CD1c-positive myeloid dendritic cell (primary cell): Measurements from ENCODE around the gene PAPPA2.
"Not testable (repeated sequence)": the region's sequence is repeated elsewhere in the genome, so short reads cannot be mapped to it uniquely, and the experiment has no call there.

Experiments
- DNase-seq: peaks from one replicate; pipeline ENCODE4 v3.0.0-alpha.2; 2016; ENCODE audit errors: extremely low spot score

PAPPA2 gene, protein sequence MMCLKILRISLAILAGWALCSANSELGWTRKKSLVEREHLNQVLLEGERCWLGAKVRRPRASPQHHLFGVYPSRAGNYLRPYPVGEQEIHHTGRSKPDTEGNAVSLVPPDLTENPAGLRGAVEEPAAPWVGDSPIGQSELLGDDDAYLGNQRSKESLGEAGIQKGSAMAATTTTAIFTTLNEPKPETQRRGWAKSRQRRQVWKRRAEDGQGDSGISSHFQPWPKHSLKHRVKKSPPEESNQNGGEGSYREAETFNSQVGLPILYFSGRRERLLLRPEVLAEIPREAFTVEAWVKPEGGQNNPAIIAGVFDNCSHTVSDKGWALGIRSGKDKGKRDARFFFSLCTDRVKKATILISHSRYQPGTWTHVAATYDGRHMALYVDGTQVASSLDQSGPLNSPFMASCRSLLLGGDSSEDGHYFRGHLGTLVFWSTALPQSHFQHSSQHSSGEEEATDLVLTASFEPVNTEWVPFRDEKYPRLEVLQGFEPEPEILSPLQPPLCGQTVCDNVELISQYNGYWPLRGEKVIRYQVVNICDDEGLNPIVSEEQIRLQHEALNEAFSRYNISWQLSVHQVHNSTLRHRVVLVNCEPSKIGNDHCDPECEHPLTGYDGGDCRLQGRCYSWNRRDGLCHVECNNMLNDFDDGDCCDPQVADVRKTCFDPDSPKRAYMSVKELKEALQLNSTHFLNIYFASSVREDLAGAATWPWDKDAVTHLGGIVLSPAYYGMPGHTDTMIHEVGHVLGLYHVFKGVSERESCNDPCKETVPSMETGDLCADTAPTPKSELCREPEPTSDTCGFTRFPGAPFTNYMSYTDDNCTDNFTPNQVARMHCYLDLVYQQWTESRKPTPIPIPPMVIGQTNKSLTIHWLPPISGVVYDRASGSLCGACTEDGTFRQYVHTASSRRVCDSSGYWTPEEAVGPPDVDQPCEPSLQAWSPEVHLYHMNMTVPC (N-terminal part only)

DNA sequence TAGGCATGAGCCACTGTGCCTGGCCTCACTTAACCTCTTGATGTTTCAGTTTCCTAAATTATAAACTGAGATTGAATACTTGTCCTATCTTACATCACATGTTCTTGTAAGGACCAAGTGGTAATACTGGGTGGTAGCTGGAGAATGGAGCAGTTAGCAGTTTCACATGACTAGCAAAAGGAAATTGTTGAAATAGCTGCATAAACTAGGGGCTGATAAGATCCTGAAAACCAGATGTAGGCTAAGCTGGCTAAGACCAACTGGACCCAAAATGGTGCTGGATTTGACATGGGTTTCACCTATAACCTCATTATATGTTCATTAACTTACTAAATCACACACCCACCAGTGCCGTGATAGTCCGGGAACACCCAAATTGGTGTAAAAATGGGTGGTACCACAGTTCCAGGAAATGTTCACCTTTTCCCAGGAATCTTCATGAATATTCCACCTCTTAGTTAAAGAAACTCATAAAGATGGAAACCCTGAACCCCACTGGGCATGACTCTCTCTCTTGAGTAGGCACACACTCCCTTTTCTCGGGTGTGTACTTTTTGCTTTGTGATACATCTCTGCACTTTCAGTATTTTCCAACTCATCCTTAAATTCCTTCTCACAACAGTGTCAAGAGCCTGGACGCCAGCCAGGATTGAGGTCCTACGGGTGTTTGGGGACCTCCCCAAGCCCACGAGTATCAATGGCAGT is at the start of gene PAPPA2:
TSS of gene PAPPA2 (plus strand) at position 502 of the 705 bp plus-strand sequence. CDS start 93,148 bp downstream, outside the sequence.
- no peak for DNase-seq

DNA sequence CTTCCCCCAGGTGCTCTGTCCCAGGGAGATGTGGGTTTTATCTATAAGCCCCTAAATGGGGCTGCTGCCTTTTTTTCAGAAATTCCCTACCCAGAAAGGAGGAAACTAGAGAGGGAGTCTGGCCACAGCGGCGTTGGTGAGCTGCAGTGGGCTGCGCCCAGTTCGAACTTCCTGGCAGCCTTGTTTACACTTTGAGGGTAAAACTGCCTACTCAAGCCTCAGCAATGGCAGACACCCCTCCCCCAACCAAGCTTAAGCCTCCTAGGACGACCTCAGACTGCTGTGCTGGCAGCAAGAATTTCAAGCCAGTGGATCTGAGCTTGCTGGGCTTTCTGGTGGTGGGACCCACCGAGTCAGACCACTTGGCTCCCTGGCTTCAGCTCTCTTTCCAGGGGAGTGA is 46.2 kb upstream of the PAPPA2 start:
- DNase-seq = no peak

DNA sequence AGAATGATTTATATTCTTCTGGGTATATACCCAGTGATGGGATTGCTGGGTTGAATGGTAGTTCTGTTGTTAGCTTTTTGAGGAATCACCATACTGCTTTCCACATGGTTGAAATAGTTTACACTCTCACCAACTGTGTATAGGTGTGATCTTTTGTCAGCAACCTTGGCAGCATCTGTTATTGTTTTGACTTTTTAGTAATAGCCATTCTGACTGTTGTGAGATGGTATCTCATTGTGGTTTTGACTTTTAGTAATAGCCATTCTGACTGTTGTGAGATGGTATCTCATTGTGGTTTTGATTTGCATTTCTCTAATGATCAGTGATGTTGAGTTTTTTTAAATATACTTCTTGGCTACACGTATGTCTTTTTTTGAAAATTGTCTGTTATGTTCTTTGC is 43.4 kb upstream of the PAPPA2 start:
- DNase-seq = not testable (repeated sequence)

DNA sequence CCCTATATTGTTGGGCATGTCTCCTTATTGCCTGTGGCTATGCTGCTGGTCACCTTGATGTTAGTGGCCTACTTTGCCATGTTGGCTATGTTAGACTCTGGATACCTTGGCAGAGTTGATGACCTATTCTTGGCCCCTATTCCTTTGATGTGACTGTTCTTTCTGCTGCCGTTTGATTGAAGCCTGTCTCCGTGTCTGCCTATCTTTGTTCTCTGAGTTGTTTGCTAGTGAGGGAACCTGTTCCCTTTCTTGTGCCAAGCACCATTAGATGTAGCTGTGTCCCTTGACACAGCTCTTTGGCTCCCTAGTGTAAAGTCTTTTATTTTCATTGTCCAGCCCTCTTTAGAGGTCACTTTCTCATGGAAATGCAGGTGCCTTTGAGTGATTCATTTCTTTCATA is 28.7 kb upstream of the PAPPA2 start:
- no peak for DNase-seq

DNA sequence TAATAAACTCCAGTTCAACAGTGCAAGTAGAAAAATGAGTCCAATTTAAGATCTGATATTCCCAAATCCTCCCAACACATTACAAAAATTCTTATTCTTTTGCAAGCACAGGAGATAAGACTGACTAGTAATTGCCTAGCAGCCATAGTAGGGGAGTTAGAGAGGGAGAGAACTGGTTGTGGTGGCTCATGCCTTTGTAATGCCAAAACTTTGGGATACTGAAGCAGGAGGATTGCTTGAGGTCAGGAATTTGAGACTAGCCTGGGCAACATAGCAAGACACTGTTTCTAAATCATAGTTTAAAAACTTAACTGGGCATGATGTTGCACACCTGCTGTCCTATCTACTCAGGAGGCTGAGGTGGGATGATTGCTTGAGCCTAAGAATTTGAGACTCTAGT is 26.7 kb upstream of the PAPPA2 start:
- no peak for DNase-seq

DNA sequence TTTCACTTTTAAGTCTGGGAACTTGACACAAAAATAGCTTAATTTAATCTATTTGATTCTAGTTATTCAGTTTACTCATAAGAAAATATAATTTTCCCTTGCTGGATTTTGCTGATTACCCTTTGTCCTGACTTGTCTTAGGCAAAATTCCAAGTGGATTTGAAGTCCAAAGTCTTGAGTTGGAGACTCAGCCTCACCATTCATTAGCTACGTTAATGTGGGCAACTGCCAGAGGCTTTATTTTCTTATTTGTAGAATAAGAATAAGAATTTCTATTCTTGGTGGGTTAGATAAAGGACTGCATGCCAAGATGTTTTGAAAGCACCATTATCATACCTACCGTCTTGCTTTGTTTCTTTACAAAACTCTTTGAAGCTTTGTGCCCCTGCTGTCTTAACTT is 22.8 kb upstream of the PAPPA2 start:
- DNase-seq = no peak

DNA sequence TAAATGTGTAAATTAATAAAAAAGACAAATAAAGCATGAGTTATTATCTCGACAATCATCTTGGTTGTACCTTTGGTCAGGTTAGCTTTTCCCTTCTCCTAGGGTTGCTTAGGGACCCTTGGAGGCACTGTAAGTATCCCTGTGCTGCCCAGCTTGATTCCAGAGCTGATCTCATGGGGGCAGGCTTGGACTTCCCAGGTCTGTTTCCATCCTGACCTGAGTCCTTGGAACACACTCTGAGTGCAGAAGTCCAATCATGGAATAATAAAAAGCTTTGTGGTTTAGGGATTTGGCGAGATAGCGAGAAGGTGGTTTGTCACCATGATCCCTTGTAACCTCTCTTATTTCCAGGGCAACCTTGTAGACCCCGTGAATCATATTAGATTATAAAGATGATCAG is 18.7 kb upstream of the PAPPA2 start:
- DNase-seq = no peak

DNA sequence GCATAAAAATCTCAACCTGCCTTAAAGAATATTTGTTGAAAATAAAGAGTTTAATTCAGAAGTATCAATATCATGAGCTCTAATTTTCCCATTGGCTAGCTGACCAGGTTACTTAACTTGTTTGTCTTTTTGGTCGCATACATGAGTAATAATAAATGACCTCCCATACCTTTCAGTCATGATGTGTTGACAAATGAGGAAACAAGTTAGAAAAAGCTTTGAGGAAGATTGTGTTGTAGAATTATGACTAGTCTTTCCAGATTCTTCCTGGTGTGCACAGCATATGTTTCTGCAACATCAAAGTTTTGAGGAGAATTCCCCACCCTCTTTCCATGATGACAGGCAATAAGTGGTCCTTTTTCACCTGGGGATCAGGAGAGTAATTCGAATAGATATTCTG is 17.6 kb upstream of the PAPPA2 start:
- no peak for DNase-seq

DNA sequence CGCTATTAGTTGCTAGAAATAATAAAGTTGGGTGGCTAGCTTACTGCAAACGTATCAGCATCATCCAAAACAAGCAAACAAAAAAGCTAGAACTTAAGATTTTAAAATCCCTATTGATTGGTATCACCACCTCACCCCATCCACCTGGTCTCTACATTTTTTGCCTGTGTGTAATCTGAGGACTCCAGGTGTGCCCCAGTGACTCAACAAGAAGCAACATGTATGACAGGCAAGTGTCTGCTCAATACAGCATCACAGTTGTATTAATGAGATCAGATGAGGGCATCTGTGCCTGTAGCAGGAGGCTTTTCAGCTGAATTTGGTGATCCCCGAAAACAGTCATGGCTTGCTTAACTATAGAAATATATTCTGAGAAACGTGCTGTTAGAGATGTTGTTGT is 14.6 kb upstream of the PAPPA2 start:
- DNase-seq = no peak

DNA sequence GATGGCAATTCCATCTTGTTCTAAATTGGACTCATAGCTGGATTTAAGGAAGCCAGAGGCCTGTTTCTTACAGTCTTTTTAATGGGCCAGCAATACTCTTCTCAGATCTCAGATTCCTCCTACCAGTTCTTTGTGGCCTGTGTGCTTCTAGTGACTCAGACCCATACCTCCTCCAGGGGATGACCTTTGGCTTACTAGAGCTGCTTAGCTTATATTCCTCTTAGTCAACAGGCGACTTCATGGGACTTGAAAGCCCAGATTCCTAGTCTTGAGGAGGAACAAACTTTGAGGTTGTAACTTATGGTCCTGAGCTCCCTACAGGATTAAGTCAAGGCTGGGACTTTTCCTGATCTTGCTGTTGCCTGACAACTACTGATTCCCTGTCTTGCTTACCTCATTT is 12.4 kb upstream of the PAPPA2 start:
- DNase-seq = no peak

DNA sequence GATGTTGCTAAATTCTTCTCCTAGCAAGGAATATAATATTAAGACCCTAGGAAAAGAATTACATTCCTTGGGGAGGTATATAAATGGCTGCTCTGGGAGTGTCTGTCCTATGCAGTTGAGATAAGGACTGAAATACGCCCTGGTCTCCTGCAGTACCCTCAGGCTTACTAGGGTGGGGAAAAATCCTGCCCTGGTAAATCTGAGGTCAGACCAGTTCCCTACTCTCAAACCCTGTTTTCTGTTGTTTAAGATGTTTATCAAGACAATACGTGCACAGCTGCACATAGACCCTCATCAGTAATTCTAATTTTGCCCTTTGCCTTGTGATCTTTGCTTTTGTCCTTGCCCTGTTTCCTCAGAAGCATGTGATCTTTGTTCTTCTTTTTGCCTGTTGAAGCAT is 11.2 kb upstream of the PAPPA2 start:
- not testable (repeated sequence) for DNase-seq

DNA sequence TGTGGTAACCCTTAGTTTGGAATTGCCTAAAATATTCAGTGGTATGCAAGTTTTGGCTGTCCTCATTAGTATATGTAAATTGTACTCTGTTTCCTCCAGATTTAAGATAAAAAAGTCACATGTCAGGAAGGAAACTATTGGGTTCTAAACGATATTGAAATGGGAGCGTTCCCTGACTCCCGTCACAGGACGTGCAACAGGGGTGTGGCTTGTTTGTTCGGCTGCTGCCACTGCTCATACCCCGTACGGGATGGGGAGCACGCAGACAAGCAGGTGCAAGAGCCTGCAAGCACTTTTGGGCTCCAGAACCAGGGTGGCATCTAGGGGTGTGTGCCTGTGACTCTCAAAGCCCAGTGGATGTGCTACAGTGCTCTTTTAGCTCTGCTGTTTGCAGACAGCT is 6.2 kb upstream of the PAPPA2 start:
- DNase-seq = no peak

DNA sequence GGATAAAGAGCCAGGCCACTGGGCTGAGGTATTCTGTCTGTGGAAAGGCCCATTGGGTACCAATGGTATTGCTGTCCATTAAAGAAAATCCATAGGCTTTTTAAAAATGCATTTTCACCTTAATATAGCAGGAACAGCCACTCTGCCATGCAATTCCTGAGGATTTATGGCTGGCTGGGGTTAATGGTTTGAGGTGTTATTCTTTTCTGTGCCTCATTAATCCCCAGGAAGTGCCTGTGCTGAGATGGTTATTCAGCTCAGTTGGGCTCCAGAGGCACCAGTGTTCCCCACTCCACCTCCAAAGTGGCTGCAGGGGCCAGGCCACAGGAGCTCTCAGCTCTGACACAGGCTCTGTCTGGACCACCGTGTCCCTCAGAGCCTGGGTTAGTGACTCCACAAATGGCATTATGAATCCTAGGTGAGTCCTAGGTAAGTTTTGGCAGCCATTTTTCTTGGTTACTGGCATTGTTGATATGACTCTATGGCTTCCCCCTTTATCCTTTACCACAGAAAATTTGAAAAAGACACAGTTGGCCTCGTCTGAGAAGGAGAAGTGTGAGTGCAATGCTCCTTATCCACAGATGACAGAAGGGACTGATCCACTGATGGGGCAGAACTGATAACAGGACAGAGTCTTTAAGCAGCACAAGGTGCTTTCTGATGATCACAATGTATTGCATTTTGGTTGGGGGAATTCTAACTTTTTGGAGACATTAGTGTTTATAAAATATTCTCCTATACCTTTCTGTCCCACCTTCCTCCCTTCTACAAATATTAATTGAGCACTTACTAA is 2.2 kb upstream of the PAPPA2 start:
- no peak for DNase-seq

DNA sequence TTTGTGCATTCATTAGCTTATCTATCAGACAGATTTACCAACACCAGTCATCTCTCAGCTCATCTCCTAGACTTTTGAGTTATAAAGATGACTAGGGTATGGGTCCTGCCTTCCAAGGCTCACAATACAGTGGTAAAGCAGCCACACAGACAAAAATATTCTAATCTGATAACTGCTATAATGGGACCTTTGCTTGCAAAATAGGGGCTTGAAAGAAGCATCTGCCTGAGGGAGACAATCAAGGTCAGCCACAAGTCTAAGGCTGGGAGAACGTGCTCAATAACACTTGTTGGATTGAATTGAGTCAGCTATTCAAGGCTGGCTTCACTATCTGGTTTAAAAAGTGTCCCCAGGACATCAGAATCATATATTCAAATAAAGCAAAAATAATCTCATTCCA is 1.4 kb upstream of the PAPPA2 start:
- DNase-seq = no peak

DNA sequence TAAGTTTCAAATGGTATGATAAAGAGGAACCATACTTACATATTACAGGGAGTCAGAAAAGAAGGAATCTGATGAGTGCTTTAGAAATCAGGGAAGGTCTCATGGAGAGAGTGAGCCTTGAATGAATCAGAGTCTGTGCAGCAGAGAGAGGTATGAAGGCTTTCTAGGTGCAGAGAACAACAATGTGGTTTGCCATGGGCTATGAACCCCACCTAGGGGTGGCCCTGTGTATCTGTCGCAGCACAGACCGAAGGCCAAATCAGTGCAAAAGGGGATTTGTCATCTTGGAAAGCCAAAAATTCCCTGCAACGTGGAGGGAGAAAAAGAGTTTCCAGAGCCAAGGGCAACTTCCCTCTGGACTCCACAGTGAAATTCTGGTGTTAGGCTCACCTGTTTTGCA is 3.5 kb downstream of the PAPPA2 start:
- no peak for DNase-seq

DNA sequence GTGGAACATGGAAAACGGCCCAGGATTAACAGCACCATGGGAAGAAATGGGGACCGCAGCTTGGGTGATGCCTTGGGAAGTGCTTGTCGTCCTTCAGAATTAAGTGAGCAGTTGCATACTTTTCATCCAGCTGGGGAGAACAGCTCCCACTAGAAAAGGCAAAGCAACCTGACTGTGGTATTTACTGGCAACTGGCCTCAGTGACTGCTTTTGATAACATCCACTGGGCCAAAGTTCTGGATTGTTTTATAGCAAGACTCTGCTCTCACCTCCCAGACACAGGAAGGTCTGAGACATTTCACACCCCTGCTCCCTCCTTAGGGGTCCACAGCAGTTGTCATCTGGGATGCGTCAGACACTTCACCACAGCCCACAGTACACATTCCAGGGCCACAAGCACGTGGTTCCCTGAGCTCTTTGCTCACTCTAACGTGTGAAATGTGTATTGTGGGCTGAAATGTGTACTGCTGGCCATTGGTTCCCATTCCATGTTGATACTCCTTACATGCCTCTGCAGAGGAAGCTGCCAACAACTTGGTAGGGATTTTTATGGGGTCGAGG is 6.6 kb downstream of the PAPPA2 start:
- no peak for DNase-seq

DNA sequence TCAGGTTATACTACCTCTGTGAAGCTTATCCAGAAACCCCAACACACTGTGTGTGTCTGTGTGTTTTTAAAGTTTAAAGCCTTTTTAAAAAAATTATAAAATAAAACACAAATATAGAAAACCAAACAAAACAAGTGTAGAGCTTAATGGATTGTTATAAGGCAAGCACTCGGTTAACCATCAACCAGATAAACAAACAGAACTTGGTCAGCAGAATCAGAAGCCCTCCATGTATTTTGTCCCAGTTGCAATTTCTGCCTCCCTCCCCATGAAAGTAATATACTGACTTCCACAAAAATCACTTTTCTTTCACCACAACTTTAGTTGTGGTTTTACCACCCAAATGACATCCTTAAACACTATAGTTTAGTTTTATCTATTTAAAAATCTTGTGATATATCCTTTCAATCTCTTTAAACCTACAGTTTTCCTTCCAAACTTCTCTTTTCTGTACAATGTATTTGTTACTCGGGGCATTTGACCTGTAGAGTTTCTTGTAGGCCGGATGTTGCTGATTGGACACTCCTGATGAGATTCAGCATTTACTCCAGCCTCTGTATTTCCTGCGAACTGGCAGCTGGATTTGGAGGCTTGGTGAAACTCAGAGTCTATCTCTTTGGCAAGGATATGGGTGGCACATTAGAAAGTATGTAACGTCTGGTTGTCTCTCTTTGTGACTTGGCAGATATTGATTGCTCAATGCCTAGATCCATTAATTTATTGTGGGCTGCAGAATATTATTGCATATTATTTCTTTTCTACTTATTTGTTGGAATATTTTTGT is 8.6 kb downstream of the PAPPA2 start:
- no peak for DNase-seq

DNA sequence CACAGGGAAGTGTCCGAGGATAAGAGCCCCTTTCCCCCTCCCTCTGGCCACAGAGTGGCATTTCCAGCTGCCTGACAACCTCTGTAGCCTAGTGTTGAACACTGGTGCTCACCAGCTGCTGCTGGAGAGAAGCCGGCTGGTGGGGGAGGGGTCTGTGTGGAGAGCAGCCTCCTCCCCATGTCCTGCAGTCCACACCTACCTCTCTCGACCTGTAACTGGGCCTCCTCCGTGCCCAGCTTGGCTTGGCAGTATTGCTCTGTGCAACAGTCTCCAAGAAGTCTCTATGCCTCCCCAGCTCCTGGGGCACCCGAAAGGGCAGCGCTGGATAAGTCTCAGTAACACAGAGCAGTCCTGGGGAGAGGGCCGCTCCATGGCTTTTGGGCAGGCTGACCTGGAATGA is 17.0 kb downstream of the PAPPA2 start:
- DNase-seq = no peak

DNA sequence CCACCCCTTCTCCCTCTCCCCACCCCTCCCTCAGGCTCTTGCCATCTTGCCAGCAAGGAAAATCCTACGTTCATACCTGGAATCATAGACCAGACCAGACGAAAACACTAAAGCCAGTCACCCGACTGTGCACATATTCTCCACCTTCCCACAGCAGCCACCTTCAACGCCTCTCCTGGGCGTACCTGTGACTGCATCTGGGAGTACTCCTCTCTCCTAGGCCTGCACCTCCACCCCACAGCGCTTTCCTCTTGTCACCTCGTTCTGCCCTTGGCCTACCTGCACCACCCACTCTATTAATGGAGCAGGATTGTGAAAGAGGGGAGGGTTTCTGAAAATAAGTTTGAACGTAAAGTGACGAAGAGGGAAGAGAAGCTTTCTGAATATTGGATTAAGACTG is 17.8 kb downstream of the PAPPA2 start:
- no peak for DNase-seq

DNA sequence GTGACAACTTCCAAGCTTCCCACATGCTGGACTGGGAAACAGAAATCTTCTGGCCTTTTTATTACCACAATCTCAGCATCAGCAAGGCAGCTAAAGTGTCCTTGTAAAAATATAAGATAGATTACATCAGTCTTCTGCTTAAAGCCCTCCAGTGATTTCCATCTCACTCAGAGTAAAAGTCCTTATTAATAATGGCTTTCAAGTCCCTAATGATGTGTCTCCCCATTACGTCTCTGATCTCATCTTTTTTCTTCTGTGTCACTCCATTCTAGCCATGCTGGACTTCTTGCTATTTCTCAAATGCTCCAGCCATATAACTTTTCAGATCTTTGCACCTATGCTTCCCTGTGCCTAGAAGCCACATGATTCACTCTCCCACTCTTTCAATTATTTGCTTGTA is 22.1 kb downstream of the PAPPA2 start:
- DNase-seq = no peak
